Keratinocyte (primary cell): ENCODE data around the gene NYAP2.

Experiments
- CTCF ChIP-seq, 3 experiments: IDR thresholded peaks in 1 of 3; conservative IDR thresholded peaks in 1 of 3; optimal IDR thresholded peaks in 1 of 3; 2 replicates in 2 of 3; 3 replicates in 1 of 3; pipeline versions ENCODE3 to v1.5.1; 2011; ENCODE audit warnings: low read length in 3 of 3, mild to moderate bottlenecking in 3 of 3, moderate library complexity in 2 of 3, control low read depth in 1 of 3, inconsistent platforms in 1 of 3; ENCODE audit not compliant: insufficient read depth in 2 of 3; ENCODE audit errors: extremely low read depth in 1 of 3
- EZH2 ChIP-seq: IDR thresholded peaks from one replicate; pipeline ENCODE4 v1.6.1; 2012; ENCODE audit warnings: inconsistent platforms, mild to moderate bottlenecking, low read length, moderate library complexity

GRCh38 chr2:225590932-225591331 is 191.4 kb downstream of the NYAP2 start:
- TF ChIP-seq CTCF (optimal IDR thresholded peaks at IDR 0.05 in 1 of 3, IDR thresholded peaks at IDR 0.05 in 1 of 3, conservative IDR thresholded peaks at IDR 0.05 in 1 of 3; ENCODE audit: extremely low read depth in 1 of 3, insufficient read depth in 2 of 3, low read length in 3 of 3) = no peak
- no peak for TF ChIP-seq EZH2
